ENCODE measurements around the gene TFAP2C. TPM values are rescaled to one million over a fixed set of nuclear protein-coding genes. Genes with fewer than 3 reads are reported as not detected.

TFAP2C gene
- total RNA-seq, 1 donor from 2014 or later: 2.2 TPM

GRCh38 chr20:56627122-56628014 lies 1.7 kb upstream of the TFAP2C start:
- Histone ChIP-seq H3K27ac (ENCODE audit: low read depth, low read length) (no peak overlapping the region), H3K4me1 (ENCODE audit: insufficient read depth, low read length) (peaks cover 14% of the 10 kb centered on the region), H3K36me3 (ENCODE audit: insufficient read depth, low read length) (no peaks in the 10 kb centered on the region), H3K4me3 (ENCODE audit: insufficient read depth, low read depth, low read length) (no peak overlapping the region), H3K27me3 (ENCODE audit: insufficient read depth, low read length) (peaks cover 72% of the 10 kb centered on the region), H4K20me1 (ENCODE audit: insufficient read depth, low read length) (peaks cover 8% of the 10 kb centered on the region), H3K9me3 (ENCODE audit: insufficient read depth, low read depth, low read length) (no peaks in the 10 kb centered on the region), H3K79me2 (ENCODE audit: insufficient read depth, low read length) (peaks cover 20% of the 10 kb centered on the region), H2AFZ (ENCODE audit: low read depth, low read length) (no peak overlapping the region), H3K9ac (ENCODE audit: low read length) (no peak overlapping the region), H3K4me2 (ENCODE audit: low read length) (peak overlapping the region; percentile 65)
- H3K27me3 Mint-ChIP-seq (ENCODE audit: low read depth, unreplicated experiment): peaks cover 55% of the 10 kb centered on the region
- no peaks in the 10 kb centered on the region for H3K9me3 Mint-ChIP-seq (ENCODE audit: unreplicated experiment)
- FAIRE-seq (no peak), DNase-seq (ENCODE audit: low read depth) (no peak)
- H3K36me3 Mint-ChIP-seq (ENCODE audit: low read depth, unreplicated experiment): peaks cover 2% of the 10 kb centered on the region
- no peak overlapping the region for H3K4me3 Mint-ChIP-seq (ENCODE audit: unreplicated experiment)
- H3K4me1 Mint-ChIP-seq (ENCODE audit: low read depth, unreplicated experiment): peaks cover 2% of the 10 kb centered on the region
- no peak for TF ChIP-seq CTCF (IDR thresholded peaks at IDR 0.05; ENCODE audit: insufficient read depth, low read depth, low read length)
- no peak for TF ChIP-seq EZH2 (IDR thresholded peaks at IDR 0.05; ENCODE audit: insufficient read depth, low read length)
- no peak overlapping the region for H3K27ac Mint-ChIP-seq (ENCODE audit: unreplicated experiment)

- no peaks in the 10 kb centered on the region for H3K9me3 ChIP-seq (ENCODE audit: insufficient read depth, low read depth, low read length)
- Mint-ChIP-seq H3K4me1 (ENCODE audit: low read depth, unreplicated experiment) (peaks cover 2% of the 10 kb centered on the region), H3K9me3 (ENCODE audit: unreplicated experiment) (no peaks in the 10 kb centered on the region), H3K27me3 (ENCODE audit: low read depth, unreplicated experiment) (peaks cover 59% of the 10 kb centered on the region), H3K4me3 (ENCODE audit: unreplicated experiment) (peak overlapping the region; percentile 54), H3K27ac (ENCODE audit: unreplicated experiment) (no peak overlapping the region), H3K36me3 (ENCODE audit: low read depth, unreplicated experiment) (peaks cover 2% of the 10 kb centered on the region)
- H2AFZ ChIP-seq (ENCODE audit: low read depth, low read length): peak overlapping the region; percentile 49
- peaks cover 73% of the 10 kb centered on the region for H3K27me3 ChIP-seq (ENCODE audit: insufficient read depth, low read length)
- H3K79me2 ChIP-seq (ENCODE audit: insufficient read depth, low read length): peaks cover 26% of the 10 kb centered on the region
- peaks cover 8% of the 10 kb centered on the region for H4K20me1 ChIP-seq (ENCODE audit: insufficient read depth, low read length)
- peaks cover 14% of the 10 kb centered on the region for H3K4me1 ChIP-seq (ENCODE audit: insufficient read depth, low read length)
- H3K36me3 ChIP-seq (ENCODE audit: insufficient read depth, low read length): no peaks in the 10 kb centered on the region
- peak; percentile 46 for TF ChIP-seq EZH2 (IDR thresholded peaks at IDR 0.05; ENCODE audit: insufficient read depth, low read length)
- TF ChIP-seq CTCF (IDR thresholded peaks at IDR 0.05; ENCODE audit: insufficient read depth, low read depth, low read length): no peak
- peak overlapping the region; percentile 62 for H3K4me3 ChIP-seq (ENCODE audit: insufficient read depth, low read depth, low read length)
- no peak overlapping the region for H3K27ac ChIP-seq (ENCODE audit: low read depth, low read length)
- H3K9ac ChIP-seq (ENCODE audit: low read length): no peak overlapping the region
- FAIRE-seq (no peak), DNase-seq (ENCODE audit: low read depth) (no peak)
- peak overlapping the region; percentile 89 for H3K4me2 ChIP-seq (ENCODE audit: low read length)
Observed at GRCh38 chr20:56628015-56628872, 862 bp upstream of the TFAP2C start.

All from astrocyte (in vitro differentiated cells and primary cell).